Endothelial cell of umbilical vein (primary cell): ENCODE measurements around the gene PRR15. TPM values are rescaled to one million over a fixed set of nuclear protein-coding genes. Genes with fewer than 3 reads are reported as not detected.

Experiments used
- BruUV-seq: library from RNA; stranded (reverse); fragments of 400-500 nt; replicated peaks from 2 replicates; lab custom pipeline; 2021; lab: Mats Ljungman, UMichigan
- CTCF ChIA-PET: fragments of 300-600, 350-600 bp; sonication (Branson Sonifier 250); formaldehyde crosslinking; loops from one replicate; lab custom pipeline; 2021; ENCODE audit warnings: antibody characterized with exemption, inconsistent platforms; lab: Charles Lee
- POLR2A ChIA-PET: fragments of 300-600, 350-600 bp; sonication (Branson Sonifier 250); formaldehyde crosslinking; loops from one replicate; lab custom pipeline; 2021; ENCODE audit warnings: antibody characterized with exemption, inconsistent platforms; lab: Charles Lee
- DNase-seq: peaks from one replicate; pipeline ENCODE4 v3.0.0-alpha.2; 2011; ENCODE audit warnings: low read depth, low spot score
- FAIRE-seq: peaks from 2 replicates; lab custom pipeline; 2011; peaks lifted over from hg19 to GRCh38; lab: Jason Lieb, UNC
- H2AFZ ChIP-seq: 2 replicates; pipeline ENCODE4 v1.6.0; 2012; ENCODE audit warnings: low read depth, low read length, control low read depth, inconsistent platforms
- H3K27ac ChIP-seq: 2 replicates; pipeline ENCODE4 v1.5.1; 2011; ENCODE audit warnings: low read depth, mild to moderate bottlenecking, control low read depth, low read length, moderate library complexity; ENCODE audit not compliant: insufficient read depth
- H3K27me3 ChIP-seq, 2 experiments: 2 replicates each; pipeline versions ENCODE4 v1.6.0 to v1.6.1; 2011; ENCODE audit warnings: low read length in 2 of 2, mixed read lengths in 1 of 2; ENCODE audit not compliant: control insufficient read depth in 2 of 2, insufficient read depth in 2 of 2
- H3K36me3 ChIP-seq, 2 experiments: 2 replicates in 1 of 2; 3 replicates in 1 of 2; pipeline ENCODE4 v1.5.1; 2011; ENCODE audit warnings: low read length in 2 of 2, mild to moderate bottlenecking in 1 of 2, moderate library complexity in 1 of 2; ENCODE audit not compliant: control insufficient read depth in 2 of 2, insufficient read depth in 2 of 2; ENCODE audit errors: extremely low read depth in 1 of 2
- H3K4me1 ChIP-seq: 3 replicates; pipeline ENCODE4 v1.5.1; 2011; ENCODE audit warnings: mild to moderate bottlenecking, low read length; ENCODE audit not compliant: control insufficient read depth, insufficient read depth; ENCODE audit errors: extremely low read depth
- H3K4me2 ChIP-seq: 2 replicates; pipeline ENCODE4 v1.6.1; 2011; ENCODE audit warnings: low read length, control low read depth, mixed read lengths; ENCODE audit not compliant: insufficient read depth
- H3K4me3 ChIP-seq, 3 experiments: fragments of 200-600 bp in 1 of 3; sonication (generic), shearing (Covaris generic) in 1 of 3; replicated peaks in 1 of 3; 2 replicates each; pipeline ENCODE4 v1.5.1; 2011 to 2016; ENCODE audit warnings: control low read depth in 3 of 3, low read length in 3 of 3, mild to moderate bottlenecking in 2 of 3, inconsistent platforms in 1 of 3, low read depth in 1 of 3, moderate library complexity in 1 of 3; ENCODE audit not compliant: insufficient read depth in 1 of 3
- H3K79me2 ChIP-seq: 2 replicates; pipeline ENCODE4 v1.6.0; 2012; ENCODE audit warnings: low read length, inconsistent platforms; ENCODE audit not compliant: control insufficient read depth, insufficient read depth
- H3K9ac ChIP-seq: replicated peaks from 2 replicates; pipeline ENCODE3; 2011; ENCODE audit warnings: low read length, control low read depth; ENCODE audit not compliant: insufficient read depth; ENCODE audit errors: extremely low read depth
- H3K9me1 ChIP-seq: replicated peaks from 3 replicates; pipeline ENCODE4 v1.6.0; 2011; ENCODE audit warnings: mild to moderate bottlenecking, low read length; ENCODE audit not compliant: control insufficient read depth, insufficient read depth; ENCODE audit errors: extremely low read depth
- H3K9me3 ChIP-seq: replicated peaks from 2 replicates; pipeline ENCODE4 v1.5.1; 2012; ENCODE audit warnings: low read length, inconsistent platforms; ENCODE audit not compliant: control insufficient read depth, insufficient read depth
- H4K20me1 ChIP-seq: replicated peaks from 2 replicates; pipeline ENCODE3; 2011; ENCODE audit warnings: mild to moderate bottlenecking, low read length; ENCODE audit not compliant: control insufficient read depth, insufficient read depth; ENCODE audit errors: extremely low read depth
- EZH2 ChIP-seq: IDR thresholded peaks from 2 replicates; pipeline ENCODE4 v1.6.1; 2012; ENCODE audit warnings: borderline replicate concordance, low read depth, mild to moderate bottlenecking, moderate library complexity, low read length, inconsistent platforms; ENCODE audit not compliant: severe bottlenecking
- FOS ChIP-seq: IDR thresholded peaks from 2 replicates; pipeline ENCODE4 v1.6.1; 2011; ENCODE audit warnings: mild to moderate bottlenecking, low read length, moderate library complexity, borderline replicate concordance; ENCODE audit not compliant: insufficient read depth
- GATA2 ChIP-seq: IDR thresholded peaks from 2 replicates; pipeline ENCODE4 v1.7.0; 2011; ENCODE audit warnings: low read depth, mild to moderate bottlenecking, moderate library complexity, mixed read lengths, low read length; ENCODE audit not compliant: insufficient read length, insufficient read depth
- JUN ChIP-seq: IDR thresholded peaks from 2 replicates; pipeline ENCODE4 v1.6.1; 2011; ENCODE audit warnings: borderline replicate concordance, low read depth; ENCODE audit not compliant: insufficient read length, insufficient read depth
- MYC ChIP-seq: IDR thresholded peaks from one replicate; pipeline ENCODE4 v1.6.1; 2011; ENCODE audit warnings: mild to moderate bottlenecking, low read depth, low read length
- POLR2A ChIP-seq: IDR thresholded peaks from 2 replicates; pipeline ENCODE4 v1.6.1; 2012; ENCODE audit warnings: low read depth, mild to moderate bottlenecking, control low read depth, low read length
- POLR2AphosphoS5 ChIP-seq: IDR thresholded peaks from 2 replicates; pipeline ENCODE4 v1.6.1; 2012; ENCODE audit warnings: low read depth, mild to moderate bottlenecking, control low read depth, low read length, moderate library complexity; ENCODE audit not compliant: insufficient read depth
- dilution Hi-C: fragments of 300-500 bp; cut with MboI; formaldehyde crosslinking; loops from one replicate; pipeline ENCODE4 v1.15.0; 2019; ENCODE audit warnings: low sequenced_read_pairs; ENCODE audit not compliant: extremely low pct_ligation_motif_present
- intact Hi-C: fragments of 100-400 bp; cut with micrococcal nuclease; formaldehyde crosslinking; loops from one replicate; pipeline ENCODE4 v1.10.0; 2022
- polyA plus RNA-seq, 4 experiments: library from polyadenylated mRNA; depleted of rRNA in 3 of 4; stranded (reverse) in 3 of 4; unstranded in 1 of 4; fragments of >200 nt; gene quantifications; 2 replicates each; pipeline versions ENCODE4 v1.2.1 to v1.2.3, GENCODE V29; 2011 to 2012; ENCODE audit warnings: missing spikeins in 1 of 4
- total RNA-seq: library from RNA; stranded (reverse); gene quantifications from 2 replicates; pipeline ENCODE4 v1.2.3, GENCODE V29; 2021
- TF ChIP-seq, protein P1 (sequence below), 2 donors: IDR thresholded peaks; 1 replicate in 1 of 2; 2 replicates in 1 of 2; pipeline ENCODE4 v1.5.1; 2011; ENCODE audit warnings: low read length in 2 of 2, mild to moderate bottlenecking in 2 of 2, moderate library complexity in 2 of 2, control low read depth in 1 of 2, inconsistent platforms in 1 of 2, low read depth in 1 of 2; ENCODE audit not compliant: insufficient read depth in 1 of 2; ENCODE audit errors: extremely low read depth in 1 of 2
- TF ChIP-seq, protein P2 (sequence below): IDR thresholded peaks from 2 replicates; pipeline ENCODE4 v1.6.1; 2011; ENCODE audit not compliant: insufficient read depth, insufficient read length

The PRR15 gene
- total and polyA plus RNA-seq, 2 donors (not counting 3 experiments of a cell fraction or from before 2014, with no cell fraction given): 1.8 to 5.0 TPM

DNA sequence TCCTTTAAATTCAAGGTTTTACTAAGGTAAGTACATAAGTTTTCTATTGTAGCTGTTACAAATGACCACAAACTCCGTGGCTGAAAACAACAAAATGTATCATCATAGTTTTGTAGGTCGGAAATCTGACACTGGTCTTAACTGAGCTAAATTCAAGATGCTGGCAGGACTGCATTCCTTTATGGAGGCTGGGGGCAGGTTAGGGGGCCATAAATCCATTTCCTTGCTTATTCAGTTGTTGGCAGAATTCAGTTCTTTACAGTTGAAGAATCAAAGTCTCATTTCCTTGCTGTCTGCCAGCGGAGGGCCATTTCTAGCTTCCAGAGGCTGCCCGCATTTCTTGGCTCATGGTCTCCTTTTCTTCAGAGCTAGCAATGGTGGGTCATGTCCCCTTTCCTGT lies 11.2 kb upstream of the PRR15 start:
- intact Hi-C loops (no loop called here), dilution Hi-C loops (no loop called here)
- TF ChIP-seq POLR2AphosphoS5 (no peak), MYC (no peak), POLR2A (no peak), GATA2 (no peak), EZH2 (no peak), JUN (no peak), FOS (no peak)
- TF ChIP-seq, protein P1, sequence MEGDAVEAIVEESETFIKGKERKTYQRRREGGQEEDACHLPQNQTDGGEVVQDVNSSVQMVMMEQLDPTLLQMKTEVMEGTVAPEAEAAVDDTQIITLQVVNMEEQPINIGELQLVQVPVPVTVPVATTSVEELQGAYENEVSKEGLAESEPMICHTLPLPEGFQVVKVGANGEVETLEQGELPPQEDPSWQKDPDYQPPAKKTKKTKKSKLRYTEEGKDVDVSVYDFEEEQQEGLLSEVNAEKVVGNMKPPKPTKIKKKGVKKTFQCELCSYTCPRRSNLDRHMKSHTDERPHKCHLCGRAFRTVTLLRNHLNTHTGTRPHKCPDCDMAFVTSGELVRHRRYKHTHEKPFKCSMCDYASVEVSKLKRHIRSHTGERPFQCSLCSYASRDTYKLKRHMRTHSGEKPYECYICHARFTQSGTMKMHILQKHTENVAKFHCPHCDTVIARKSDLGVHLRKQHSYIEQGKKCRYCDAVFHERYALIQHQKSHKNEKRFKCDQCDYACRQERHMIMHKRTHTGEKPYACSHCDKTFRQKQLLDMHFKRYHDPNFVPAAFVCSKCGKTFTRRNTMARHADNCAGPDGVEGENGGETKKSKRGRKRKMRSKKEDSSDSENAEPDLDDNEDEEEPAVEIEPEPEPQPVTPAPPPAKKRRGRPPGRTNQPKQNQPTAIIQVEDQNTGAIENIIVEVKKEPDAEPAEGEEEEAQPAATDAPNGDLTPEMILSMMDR (IDR thresholded peaks at IDR 0.05; ENCODE audit: extremely low read depth in 1 of 2, insufficient read depth in 1 of 2, low read depth in 1 of 2, low read length in 2 of 2): no peak
- TF ChIP-seq, protein P2, sequence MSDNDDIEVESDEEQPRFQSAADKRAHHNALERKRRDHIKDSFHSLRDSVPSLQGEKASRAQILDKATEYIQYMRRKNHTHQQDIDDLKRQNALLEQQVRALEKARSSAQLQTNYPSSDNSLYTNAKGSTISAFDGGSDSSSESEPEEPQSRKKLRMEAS: no peak
- Histone ChIP-seq H3K4me2 (no peak overlapping the region), H3K9me3 (no peaks in the 10 kb centered on the region), H3K4me1 (no peaks in the 10 kb centered on the region), H3K79me2 (no peaks in the 10 kb centered on the region), H3K27me3 (peaks cover 0 to 3% of the 10 kb centered on the region in 2 experiments), H4K20me1 (no peaks in the 10 kb centered on the region), H3K27ac (no peak overlapping the region), H3K4me3 (no peak overlapping the region), H3K9ac (no peak overlapping the region), H3K9me1 (no peaks in the 10 kb centered on the region), H3K36me3 (no peaks in the 10 kb centered on the region), H2AFZ (no peak overlapping the region)
- ChIA-PET POLR2A (no interaction called here), CTCF (interaction anchor here (0.7 to 1.9 kb wide), 2 partner anchors 36 to 190 kb away, joined by 3 to 11 read pairs; no protein-coding TSS in a partner anchor)
- FAIRE-seq (no peak), DNase-seq (no peak)
- BruUV-seq: no TSS peak
